SK-N-MC (cell line): ENCODE measurements around the gene GREB1.

Source experiments
- EZH2 ChIP-seq: fragments of 200-600 bp; sonication (generic); IDR thresholded peaks from one replicate; pipeline ENCODE4 v1.6.1; 2017; ENCODE audit warnings: antibody characterized with exemption
- POLR2AphosphoS5 ChIP-seq: IDR thresholded peaks from 2 replicates; pipeline ENCODE4 v1.6.1; 2012; ENCODE audit warnings: mild to moderate bottlenecking, low read depth, low read length, borderline replicate concordance

DNA sequence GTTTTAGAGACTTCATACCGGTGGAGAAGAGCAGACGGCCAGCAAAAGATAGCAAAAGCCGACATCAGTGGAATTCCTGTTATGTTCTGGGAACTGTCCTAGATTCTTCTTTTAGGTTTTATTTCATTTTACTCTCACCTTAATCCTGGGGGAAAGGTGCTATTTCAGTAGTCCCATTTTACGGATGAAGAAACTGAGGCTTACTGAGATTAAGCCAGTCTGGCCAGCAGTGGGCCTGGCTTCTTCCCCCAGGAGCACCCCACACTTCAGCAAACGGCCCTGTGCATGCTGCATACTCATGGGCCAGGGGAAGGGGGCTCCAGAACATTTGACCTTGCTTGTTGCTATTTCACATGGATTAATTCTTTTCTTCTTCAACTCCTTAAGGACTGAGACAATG, 79.5 kb downstream of the GREB1 start:
- TF ChIP-seq EZH2 (no peak), POLR2AphosphoS5 (no peak)
